HG02884 (cell line): ENCODE results near the gene ZC3H7A.

ENCODE experiments used
- ATAC-seq: cut with Tn5 transposase; IDR thresholded peaks from one replicate; pipeline ENCODE4 v1.9.1; 2021; ENCODE audit warnings: mild to moderate bottlenecking, moderate library complexity; ENCODE audit not compliant: unreplicated experiment

Gene ZC3H7A

DNA sequence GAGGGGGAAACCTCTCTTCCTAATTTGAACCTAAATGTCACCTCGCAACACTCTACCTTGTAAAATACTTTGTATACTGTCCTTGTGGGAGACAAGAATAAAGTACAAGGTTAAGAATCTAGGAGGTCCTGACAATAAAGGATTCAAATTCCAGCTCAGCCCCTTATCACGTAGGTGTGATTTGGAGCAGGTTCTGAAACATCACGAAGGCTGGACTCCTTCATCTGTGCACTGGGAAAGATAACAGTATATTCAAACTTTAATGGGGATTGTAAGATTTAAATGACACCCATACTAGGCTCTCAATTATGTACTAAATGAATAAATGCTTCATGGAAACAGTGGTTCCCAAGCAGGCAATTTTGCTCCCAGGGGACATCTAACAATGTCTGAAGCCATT, 56.5 kb downstream of the ZC3H7A start:
- ATAC-seq, result no peak

DNA sequence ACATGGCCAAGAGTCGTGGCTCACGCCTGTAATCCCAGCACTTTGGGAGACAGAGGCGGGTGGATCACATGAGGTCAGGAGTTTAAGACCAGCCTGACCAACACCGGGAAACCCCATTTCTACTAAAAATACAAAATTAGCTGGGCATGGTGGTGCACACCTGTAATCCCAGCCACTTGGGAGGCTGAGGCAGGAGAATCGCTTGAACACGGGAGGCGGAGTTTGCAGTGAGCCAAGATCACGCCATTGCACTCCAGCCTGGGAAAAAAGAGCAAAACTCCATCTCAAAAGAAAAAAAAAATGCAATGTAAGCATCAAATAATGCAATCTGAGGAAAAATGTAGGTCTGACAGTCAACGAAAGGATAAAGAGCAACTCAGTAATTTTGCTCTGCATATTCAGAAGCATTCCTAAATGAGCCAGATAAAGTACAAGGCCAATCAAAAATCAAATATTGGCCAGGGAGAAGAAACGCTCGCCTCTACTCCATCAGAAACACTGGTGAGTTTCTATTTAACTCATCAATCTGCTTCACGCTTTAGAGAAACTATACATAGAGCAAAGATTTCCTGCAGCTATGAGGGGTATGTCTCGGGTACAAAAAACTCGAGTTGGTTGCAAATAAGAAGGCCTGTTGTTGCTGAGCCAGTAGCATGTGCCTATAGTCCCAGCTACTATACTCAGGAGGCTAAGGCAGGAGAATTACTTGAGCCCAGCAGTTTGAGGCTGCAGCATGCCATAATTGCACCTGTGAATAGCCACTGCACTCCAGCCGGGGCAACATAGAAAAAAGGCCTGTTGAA, 58.1 kb downstream of the ZC3H7A start:
- no peak for ATAC-seq

DNA sequence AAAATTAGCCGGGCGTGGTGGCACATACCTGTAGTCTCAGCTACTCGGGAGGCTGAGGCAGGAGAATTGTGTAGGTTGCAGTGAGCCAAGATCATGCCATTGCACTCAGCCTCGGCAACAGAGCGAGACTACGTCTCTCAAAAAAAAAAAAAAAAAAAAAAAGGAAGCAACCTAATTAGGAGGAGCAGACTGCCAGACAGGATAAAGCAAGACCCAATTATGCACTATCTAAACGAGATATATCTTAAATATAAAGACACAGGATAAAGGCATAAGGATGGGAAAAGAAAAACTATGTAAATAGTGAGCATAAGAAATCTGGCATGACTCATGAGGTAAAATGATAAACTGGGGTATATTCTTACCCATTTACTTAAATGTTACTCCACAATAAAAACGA, 59.3 kb downstream of the ZC3H7A start:
- ATAC-seq, result no peak

DNA sequence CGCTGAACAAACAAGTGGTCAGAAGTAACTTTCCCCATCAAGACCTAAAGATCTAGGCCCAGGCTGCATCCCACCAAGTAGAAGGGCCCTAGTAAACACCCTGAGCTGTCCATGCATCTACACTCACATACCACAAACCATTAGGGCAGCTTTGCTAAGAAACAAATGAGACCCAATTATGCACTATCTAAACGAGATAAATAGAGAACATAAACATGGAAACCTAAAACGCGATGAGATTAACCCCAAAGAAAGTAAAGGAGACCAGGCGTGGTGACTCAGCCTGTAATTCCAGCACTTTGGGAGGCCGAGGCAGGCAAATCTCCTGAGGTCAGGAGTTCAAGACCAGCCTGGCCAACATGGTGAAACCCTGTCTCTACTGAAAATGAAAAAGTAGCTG, 60.2 kb downstream of the ZC3H7A start:
- no peak for ATAC-seq

DNA sequence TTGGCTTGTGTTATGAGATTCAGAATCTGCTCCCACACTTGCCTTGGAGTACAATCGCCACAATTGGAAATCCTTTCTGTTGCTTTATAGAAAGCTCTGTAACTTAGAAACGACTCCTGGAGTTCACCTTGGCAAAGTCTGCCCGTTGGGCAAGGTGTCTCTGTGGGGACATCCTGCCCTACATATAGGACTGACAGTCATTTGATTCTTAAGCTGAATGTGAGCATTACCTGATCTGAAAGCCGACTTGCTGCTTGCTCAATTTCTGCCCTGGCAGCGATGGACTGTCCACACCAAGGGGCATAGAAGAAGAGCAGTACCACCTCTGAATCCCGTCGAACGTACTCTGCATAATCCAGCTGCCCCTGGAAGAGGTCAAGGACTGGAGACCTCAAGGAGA, 61.3 kb downstream of the ZC3H7A start:
- ATAC-seq, result no peak

DNA sequence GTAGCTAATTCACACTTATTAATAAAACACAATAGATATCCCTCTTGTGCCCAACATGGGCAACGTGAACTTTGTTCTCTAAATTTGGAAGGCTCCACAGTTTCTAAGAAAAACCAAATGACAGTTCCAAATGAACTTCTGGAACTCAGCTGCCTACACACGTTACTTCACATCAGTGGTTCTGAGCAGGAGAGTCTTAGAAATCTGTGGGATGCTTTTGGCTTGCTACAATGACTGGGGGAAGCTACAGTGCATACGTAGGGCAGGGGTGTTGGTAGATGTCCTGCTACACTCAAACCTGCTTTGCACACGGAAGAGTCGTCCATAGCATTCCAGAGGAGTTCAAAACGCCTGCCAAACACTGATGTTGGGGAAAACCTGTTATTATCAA, 62.4 kb downstream of the ZC3H7A start:
- ATAC-seq, result no peak

DNA sequence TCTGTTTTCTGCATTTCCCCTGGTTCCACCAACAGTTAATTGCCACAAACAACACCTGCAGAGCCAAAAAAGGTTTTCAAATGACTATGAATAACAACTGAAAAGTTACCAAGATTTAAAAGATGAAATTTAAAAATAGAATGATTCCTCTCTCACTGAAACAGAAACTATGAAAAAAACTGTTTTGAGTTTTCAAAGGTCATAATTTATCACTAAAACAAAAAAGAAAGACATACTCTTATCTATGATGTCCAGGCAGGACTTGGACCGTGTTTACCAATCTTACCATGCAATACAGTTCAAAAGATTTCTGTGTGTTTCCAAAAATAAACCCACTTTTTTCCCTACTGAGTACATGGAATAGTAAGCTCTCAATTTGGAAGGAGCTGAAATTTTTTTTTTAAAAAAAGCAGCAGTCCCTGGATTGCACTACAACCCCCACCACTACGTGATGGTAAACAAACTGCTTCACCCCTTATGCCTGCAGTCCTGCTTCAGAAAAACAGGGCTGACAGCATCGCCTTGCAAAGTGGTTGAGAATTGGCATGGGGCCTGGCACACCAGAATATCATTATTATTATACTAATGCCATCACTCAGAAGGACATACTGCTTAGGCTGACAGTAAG, 62.9 kb downstream of the ZC3H7A start:
- ATAC-seq, result no peak

DNA sequence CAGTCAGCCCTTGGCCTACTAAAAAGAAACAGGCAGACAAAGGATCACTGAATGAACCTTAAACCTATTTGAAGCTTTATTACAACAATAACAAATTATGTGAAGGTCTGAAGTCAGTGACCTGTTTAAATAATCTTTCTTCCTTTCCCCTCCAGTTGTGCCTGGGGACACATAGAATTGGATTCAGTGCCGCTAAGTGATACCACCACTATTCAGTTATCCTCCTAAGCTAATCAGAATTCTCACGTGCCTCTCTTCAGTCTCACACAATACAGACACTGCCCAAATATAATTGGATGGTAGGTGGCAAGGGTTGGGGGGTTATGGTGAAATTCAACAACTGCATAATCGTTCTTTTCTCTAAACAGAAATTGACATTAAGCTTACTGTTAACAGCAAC, 65.8 kb downstream of the ZC3H7A start:
- no peak for ATAC-seq

DNA sequence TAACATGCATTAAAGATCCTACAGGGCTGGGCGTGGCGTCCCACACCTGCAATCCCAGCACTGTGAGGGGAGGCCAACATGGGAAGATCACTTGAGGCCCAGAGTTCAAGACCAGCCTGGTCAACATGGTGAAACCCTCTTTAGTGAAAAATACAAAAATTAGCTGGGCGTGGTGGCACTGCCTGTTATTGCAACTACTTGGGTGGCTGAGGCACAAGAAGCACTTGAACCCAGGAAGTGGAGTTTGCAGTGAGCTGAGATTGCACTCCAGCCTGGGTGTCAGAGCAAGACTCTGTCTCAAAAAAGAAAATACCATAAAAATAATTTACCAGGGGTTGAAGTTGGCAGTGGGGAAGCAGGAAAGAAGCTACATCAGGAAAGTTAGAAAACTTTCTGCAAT, 67.3 kb downstream of the ZC3H7A start:
- no peak for ATAC-seq

DNA sequence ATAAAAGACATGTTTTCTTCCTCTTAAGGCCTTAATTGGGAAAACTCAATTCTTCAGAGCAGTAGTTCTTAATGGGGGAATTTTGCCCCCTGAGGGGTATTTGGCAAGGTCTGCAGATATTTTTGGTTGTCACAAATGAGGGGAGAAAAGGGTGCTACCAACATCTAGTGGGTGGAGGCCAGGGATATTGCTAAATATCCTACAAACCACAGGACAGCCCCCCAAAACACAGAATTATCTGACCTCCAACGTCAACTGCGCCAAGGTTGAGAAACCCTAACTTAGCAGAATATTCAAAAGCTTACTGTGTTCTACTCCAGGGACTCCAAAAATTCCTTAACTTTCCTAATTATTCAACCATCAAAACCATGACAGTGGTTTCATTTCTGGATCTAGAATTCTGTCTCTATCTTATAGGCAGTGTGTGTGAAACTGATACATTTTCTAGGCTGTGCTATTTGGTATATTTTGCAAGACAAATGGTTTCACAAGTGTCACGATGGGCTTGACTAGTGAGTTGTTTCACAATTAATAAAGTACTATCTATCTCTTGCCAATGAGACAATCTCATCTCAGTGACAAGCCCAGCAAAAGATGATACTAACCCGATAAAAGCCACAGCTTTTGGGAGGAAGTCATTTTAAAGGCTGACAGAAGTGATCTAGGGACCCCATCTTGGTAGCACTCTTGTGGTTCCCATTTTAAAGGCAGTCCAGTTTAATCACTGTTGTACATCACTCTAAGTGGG, 69.1 kb downstream of the ZC3H7A start:
- no peak for ATAC-seq

DNA sequence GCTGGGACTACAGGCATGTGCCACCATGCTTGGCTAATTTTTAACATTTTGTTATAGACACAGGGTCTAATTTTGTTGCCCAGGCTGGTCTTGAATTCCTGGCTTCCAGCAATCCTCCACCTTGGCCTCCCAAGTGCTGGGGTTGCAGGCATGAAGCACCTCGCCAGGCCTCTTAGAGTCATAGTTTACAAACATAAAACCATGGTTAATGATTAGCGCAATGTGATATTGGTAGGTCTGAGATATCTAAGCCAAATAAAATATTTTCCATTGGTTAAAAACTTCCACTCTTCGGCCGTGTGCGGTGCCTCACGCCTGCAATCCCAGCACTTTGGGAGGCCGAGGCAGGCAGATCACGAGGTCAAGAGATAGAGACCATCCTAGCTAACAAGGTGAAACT, 71.0 kb downstream of the ZC3H7A start:
- no peak for ATAC-seq

DNA sequence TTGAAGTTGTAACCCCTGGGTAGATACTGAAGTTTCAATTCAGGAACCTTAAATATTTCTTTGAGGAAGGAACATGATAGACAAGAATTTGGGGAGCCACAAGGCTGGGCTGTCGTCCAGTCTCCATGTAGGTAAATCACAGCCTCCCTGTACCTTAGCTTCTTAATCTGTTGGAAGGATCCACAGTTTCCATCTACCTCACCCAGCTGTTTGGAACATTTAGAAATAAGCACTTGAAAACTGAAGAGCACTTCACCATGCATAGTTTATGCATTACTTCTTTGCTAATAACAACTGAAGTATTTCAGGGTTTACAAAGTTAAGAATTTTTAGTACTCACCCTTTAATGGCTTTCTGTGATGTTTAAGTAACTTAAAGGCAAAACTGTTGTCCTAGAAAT, 71.6 kb downstream of the ZC3H7A start:
- ATAC-seq, result no peak

DNA sequence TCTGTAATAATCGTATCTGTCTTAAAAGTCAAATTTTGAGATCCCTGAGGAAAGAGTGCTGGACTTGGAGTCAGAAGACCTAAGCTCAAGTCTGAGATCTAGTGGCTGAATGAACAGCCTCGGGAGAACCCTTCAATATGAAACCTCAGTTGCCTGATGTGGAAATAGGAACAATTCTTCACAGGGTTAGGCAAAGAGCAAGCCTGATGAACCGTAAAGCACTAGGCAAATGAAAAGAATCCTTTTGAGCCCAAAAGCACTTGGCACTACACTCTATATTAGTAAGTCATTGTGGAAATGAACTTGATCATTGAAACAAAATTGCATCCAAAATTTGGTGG, 74.6 kb downstream of the ZC3H7A start:
- ATAC-seq, result no peak

DNA sequence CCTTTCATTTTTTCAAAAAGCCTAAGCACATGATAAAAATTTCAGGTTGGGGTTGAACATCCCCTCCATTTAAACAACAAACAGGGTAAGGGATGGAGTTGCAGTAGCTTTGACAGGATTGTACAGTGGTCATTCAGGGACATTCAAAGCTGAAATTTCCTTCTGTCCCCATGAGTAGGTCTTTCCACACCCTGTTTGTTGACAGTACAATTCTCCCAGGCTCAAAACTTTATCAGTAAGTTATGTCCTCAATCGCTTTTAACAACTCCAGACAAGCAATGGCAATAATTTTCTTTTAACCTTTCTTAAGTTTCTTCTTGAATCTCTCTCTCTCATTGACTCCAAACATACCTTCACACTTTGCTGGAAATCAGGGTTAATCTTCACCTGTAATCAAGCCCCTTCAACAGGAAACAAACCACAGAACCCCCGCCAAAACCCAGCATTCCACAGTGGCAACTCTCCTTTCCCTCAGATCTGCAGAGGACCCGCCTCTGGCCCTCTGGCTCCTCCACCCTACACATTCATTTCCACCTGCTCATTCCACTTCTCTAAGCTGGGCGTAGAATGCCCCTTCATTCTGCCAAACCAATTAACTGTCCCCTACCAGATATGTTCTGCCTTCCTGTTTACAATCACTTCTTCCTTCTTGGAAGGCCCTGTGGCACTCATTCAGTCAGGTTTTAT, 75.1 kb downstream of the ZC3H7A start:
- ATAC-seq, result no peak

DNA sequence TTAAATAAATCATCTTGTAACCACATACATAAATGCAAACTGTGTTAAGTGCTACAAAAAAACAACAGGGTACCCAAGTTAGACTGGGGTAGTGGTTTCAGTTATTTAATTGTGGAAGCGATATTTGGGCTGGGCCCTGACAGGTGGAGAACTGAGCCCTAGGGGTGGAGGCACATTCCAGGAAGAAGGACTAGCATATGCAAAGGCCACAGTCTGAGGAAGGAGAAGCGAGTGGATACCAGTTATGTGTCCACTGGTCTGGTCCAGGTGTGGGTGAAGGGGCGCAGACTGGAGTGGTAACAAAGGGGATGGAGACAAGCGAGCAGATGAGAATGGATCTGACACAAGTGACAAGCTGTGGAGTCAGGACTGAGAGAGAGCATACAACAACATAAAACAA, 77.3 kb downstream of the ZC3H7A start:
- ATAC-seq, result no peak

DNA sequence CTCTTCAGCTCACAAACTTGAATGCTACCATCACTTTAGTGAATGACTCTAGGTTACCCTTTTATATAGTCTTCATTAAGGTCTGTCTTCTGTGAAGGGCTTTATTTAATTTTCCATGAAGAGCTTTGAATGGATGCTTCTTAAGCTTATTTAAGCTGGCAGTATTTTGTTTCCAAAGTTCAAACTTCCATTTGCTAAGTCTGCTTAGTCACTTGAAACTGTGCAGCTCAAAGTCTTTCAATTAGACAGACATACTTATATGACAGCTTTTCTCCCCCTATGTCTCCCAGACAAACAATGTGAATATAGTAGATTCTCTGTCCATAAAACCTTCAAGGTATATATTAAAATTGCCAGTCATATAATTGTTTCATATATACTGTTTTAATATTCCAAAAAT, 77.9 kb downstream of the ZC3H7A start:
- no peak for ATAC-seq

DNA sequence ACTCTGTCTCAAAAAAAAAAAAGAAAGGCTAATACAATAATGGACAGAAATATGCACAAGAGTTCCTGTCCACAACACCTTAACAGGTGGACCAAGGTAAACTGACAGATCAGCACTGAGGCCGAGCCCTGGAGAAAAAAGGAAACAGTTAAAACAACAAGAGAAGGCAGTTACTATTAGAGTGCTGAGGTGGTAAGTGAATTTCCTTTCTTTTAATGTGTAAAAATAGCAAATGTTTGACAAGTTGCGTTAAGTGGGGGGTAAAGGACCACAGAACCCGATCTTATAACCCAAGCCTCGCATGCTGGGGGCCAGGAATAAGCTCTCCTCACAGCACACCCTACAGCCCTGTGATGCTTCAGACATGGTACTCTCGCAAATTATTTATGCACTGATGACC, 79.2 kb downstream of the ZC3H7A start:
- no peak for ATAC-seq

DNA sequence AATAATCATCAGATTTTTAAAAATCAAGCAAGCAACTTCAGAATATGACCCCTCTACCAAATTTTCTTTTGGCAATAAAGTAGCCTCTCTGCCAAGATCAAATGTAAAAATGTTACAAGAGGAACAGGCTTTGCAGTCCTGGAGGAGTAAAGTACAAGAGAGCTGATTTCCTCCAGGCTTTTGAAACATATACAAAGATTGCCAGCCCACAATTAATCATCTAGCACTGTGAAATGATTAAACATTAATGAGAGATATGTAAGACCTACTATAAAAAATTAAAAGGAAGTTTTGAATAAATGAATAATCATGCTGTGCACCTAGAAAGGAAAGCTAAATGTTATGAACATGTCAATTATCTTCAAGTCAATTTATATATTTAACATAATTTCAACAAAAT, 80.7 kb downstream of the ZC3H7A start:
- no peak for ATAC-seq

DNA sequence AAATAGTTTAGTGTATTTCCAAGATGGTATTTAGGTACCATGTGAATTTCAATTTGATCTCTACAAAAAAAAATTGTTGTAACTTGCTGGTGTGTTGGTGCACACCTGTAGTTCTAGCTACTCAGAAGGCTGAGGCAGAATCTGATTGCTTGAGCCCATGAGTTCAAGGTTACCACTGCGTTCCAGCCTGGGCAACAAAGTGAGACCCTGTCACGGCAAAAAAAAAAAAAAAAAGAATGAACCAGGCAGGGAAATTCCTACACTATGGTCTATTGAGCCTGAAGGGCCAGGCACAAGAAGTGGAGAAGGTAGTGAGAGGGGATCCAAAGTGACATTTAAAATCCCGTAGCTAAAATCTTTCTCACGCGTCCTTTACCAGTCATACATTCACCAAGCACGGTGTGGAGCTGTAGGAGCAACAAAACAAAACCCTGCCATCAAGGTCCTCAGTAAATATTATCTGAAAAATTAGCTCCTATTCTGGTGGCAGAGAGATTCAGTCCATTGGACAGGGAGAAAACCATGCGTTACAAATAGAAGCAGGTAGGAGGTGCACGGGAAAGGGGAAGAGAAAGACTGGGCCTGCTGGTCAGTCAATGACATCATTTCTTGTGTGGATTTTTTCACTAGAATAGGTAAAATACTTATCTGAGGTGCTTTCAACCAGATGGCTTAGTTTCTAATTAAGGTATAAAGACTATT, 81.7 kb downstream of the ZC3H7A start:
- no peak for ATAC-seq

DNA sequence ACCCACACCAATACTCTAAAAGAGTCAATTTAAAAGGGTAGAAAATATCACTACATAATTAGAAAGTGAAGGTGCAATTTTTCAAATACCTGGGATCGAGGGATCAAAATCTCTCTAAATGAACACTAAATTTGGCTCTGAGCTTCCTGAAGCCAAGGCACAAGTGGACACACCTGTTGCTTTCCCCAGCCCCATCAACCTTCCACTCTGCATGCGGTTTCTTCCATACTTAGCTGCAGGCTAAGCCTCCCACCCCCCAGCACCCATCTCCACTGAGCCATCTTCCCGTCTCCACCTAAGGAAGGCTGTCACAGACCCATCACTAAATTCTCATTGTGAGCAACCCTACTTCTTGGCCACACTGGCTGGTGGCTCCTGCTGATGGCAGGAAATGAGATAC, 84.9 kb downstream of the ZC3H7A start:
- ATAC-seq, result no peak

DNA sequence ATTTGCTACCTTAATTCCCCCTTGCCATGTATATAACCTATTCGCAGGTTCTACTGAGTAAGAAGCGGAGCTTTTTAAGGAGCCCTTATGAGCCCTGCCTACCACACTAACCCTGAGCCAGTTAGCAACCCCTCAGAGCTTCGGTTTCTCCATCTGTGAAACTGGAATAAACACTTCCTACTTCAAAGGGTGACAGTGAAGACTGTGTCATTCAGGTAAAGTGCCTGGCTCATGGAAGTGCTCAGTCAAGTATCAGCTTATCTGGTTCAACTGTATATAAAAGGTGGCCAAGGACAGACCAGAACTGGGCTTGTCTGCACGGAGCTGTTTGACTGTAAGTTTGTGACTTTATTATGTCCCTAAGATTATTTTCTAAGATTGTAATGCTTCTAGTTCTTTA, 85.4 kb downstream of the ZC3H7A start:
- no peak for ATAC-seq
